Measurements from ENCODE around the gene PTX3.

The PTX3 gene

GRCh38 chr3:157436583-157437291 is at the start of gene PTX3:
Gene PTX3 (plus strand): TSS chr3:157436850. CDS start chr3:157436934, 84 bp downstream.
- no peak for DNase-seq

- no peak for DNase-seq
Observed at GRCh38 chr3:157387708-157388435, 48.8 kb upstream of the PTX3 start.

- DNase-seq, result no peak
Observed at GRCh38 chr3:157388976-157389375, 47.7 kb upstream of the PTX3 start.

- no peak for DNase-seq
Observed at GRCh38 chr3:157390713-157391515, 45.7 kb upstream of the PTX3 start.

- no peak for DNase-seq
Observed at GRCh38 chr3:157392104-157392503, 44.5 kb upstream of the PTX3 start.

- no peak for DNase-seq
Observed at GRCh38 chr3:157393113-157393512, 43.5 kb upstream of the PTX3 start.

GRCh38 chr3:157394411-157394810 is 42.2 kb upstream of the PTX3 start:
- no peak for DNase-seq

- DNase-seq, result no peak
Observed at GRCh38 chr3:157398598-157398997, 38.1 kb upstream of the PTX3 start.

GRCh38 chr3:157404381-157404780 is 32.3 kb upstream of the PTX3 start:
- DNase-seq, result no peak

GRCh38 chr3:157405457-157405856 is 31.2 kb upstream of the PTX3 start:
- no peak for DNase-seq

GRCh38 chr3:157406394-157406793 is 30.3 kb upstream of the PTX3 start:
- DNase-seq, result no peak

- DNase-seq, result no peak
Observed at GRCh38 chr3:157407769-157408168, 28.9 kb upstream of the PTX3 start.

GRCh38 chr3:157408499-157409149 is 28.0 kb upstream of the PTX3 start:
- no peak for DNase-seq

- DNase-seq, result no peak
Observed at GRCh38 chr3:157409516-157409915, 27.1 kb upstream of the PTX3 start.

- DNase-seq, result no peak
Observed at GRCh38 chr3:157410945-157411344, 25.7 kb upstream of the PTX3 start.

- DNase-seq, result no peak
Observed at GRCh38 chr3:157412323-157412855, 24.3 kb upstream of the PTX3 start.

- DNase-seq, result no peak
Observed at GRCh38 chr3:157414861-157415260, 21.8 kb upstream of the PTX3 start.

GRCh38 chr3:157416347-157417087 is 20.1 kb upstream of the PTX3 start:
- no peak for DNase-seq

- DNase-seq, result no peak
Observed at GRCh38 chr3:157417247-157417646, 19.4 kb upstream of the PTX3 start.

GRCh38 chr3:157418104-157418503 is 18.5 kb upstream of the PTX3 start:
- DNase-seq, result no peak

GRCh38 chr3:157420606-157421130 is 16.0 kb upstream of the PTX3 start:
- DNase-seq, result no peak

- no peak for DNase-seq
Observed at GRCh38 chr3:157423337-157423736, 13.3 kb upstream of the PTX3 start.

Data from NCI-H1105 treated with DMSO at 0.1 percent for 48 hours (cell line).